OCI-LY1 (cell line): ENCODE data around the gene PASK.

Experiments
- H2AFZ ChIP-seq: fragments of 200-600 bp; sonication (generic), shearing (Covaris generic); 2 replicates; pipeline ENCODE4 v1.6.0; 2014; ENCODE audit warnings: antibody characterized with exemption, mild to moderate bottlenecking, low read length
- H3F3A ChIP-seq: fragments of 200-600 bp; sonication (generic), shearing (Covaris generic); 2 replicates; pipeline ENCODE4 v1.6.0; 2014; ENCODE audit warnings: mild to moderate bottlenecking, antibody characterized with exemption, low read length, moderate library complexity; ENCODE audit not compliant: insufficient read depth
- H3K27ac ChIP-seq: fragments of 200-600 bp; sonication (generic); 2 replicates; pipeline ENCODE4 v1.5.1; 2014; ENCODE audit warnings: low read length, mixed run types, mild to moderate bottlenecking, low read depth; ENCODE audit not compliant: poor library complexity, severe bottlenecking
- H3K27me3 ChIP-seq: fragments of 200-600 bp; sonication (generic); 2 replicates; pipeline ENCODE4 v1.6.0; 2014; ENCODE audit warnings: antibody characterized with exemption, mild to moderate bottlenecking, low read length, moderate library complexity; ENCODE audit not compliant: insufficient read depth
- H3K36me3 ChIP-seq: fragments of 200-600 bp; sonication (generic); 2 replicates; pipeline ENCODE4 v1.6.1; 2014; ENCODE audit warnings: mild to moderate bottlenecking, antibody characterized with exemption, low read length, moderate library complexity, mixed read lengths; ENCODE audit not compliant: insufficient read depth
- H3K4me1 ChIP-seq: fragments of 200-600 bp; sonication (generic); 2 replicates; pipeline ENCODE4 v1.5.1; 2014; ENCODE audit warnings: mild to moderate bottlenecking, low read length, moderate library complexity; ENCODE audit not compliant: insufficient read depth, severe bottlenecking
- H3K4me2 ChIP-seq: fragments of 200-600 bp; sonication (generic), shearing (Covaris generic); 2 replicates; pipeline ENCODE4 v1.6.1; 2014; ENCODE audit warnings: low read length
- H3K4me3 ChIP-seq: fragments of 200-600 bp; sonication (generic); 2 replicates; pipeline ENCODE4 v1.5.1; 2014; ENCODE audit warnings: low read length, low read depth, mild to moderate bottlenecking, mixed read lengths; ENCODE audit not compliant: poor library complexity, severe bottlenecking
- H3K79me2 ChIP-seq: fragments of 200-600 bp; shearing (Covaris generic); 2 replicates; pipeline ENCODE4 v1.6.1; 2016; ENCODE audit warnings: mixed run types, low read length, mixed read lengths; ENCODE audit not compliant: insufficient read depth
- H3K9ac ChIP-seq: fragments of 200-600 bp; sonication (generic), shearing (Covaris generic); 2 replicates; pipeline ENCODE4 v1.6.1; 2014; ENCODE audit warnings: mild to moderate bottlenecking, low read length, mixed read lengths
- H3K9me2 ChIP-seq: fragments of 200-600 bp; sonication (generic), shearing (Covaris generic); 2 replicates; pipeline ENCODE4 v1.6.1; 2014; ENCODE audit warnings: low read depth, mild to moderate bottlenecking, low read length, mixed read lengths
- H3K9me3 ChIP-seq: fragments of 200-600 bp; shearing (Covaris generic); 2 replicates; pipeline ENCODE4 v1.6.1; 2014; ENCODE audit warnings: low read length, mixed read lengths
- H4K20me1 ChIP-seq: fragments of 200-600 bp; sonication (generic), shearing (Covaris generic); 2 replicates; pipeline ENCODE4 v1.6.0; 2016; ENCODE audit warnings: mild to moderate bottlenecking, low read length; ENCODE audit not compliant: insufficient read depth
- EZH2 ChIP-seq: fragments of 200-600 bp; sonication (generic), shearing (Covaris generic); IDR thresholded peaks from 2 replicates; pipeline ENCODE4 v1.8.0; 2017; ENCODE audit warnings: borderline replicate concordance, mixed run types, mild to moderate bottlenecking, antibody characterized with exemption, low read length, moderate library complexity, mixed read lengths
- TF ChIP-seq, protein P1 (sequence below): fragments of 200-600 bp; sonication (generic), shearing (Covaris generic); IDR thresholded peaks from 2 replicates; pipeline ENCODE4 v1.5.1; 2017; ENCODE audit warnings: mild to moderate bottlenecking, antibody characterized with exemption, low read length, moderate library complexity, mixed read lengths

Gene PASK

DNA sequence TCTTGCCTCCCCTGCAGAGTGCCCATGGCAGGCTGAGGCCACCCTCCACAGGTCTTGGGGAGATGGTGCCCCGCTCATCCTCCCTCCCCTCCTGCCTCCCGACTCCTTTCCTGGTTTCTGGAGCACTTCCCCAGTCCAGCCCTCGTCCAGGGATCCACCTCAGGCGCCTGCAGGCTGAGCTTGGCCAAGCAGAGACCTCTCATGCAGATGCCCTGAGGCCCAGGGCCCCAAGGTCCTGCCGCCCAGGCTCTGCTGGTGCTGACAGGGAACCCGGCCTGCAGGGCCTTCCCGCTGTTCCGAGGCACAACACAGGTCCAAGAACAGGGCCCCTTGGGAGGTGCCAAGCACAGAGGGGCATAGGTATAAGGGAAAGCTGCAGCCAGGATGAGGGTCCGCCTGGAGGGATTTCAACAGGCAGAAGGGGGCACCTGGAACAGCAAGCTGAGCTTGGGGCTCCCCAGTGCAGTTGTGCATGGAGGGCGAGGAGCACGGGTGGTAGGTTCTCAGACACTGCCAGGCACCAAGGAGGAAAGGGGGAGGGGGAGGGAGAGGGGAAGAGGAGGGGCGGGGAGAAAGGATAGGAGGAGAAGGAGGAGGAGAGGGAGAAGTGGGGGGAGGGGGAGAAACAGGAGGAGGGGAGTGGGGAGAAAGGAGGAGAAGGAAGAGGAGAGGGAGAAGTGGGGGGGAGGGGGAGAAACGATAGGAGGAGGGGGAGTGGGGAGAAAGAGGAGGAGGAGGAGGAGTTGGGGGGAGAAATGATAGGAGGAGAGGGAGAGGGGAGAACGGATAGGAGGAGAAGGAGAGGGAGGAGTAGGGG, 38.0 kb upstream of the PASK start:
- peaks cover 5% of the 10 kb centered on the region; the same call in 1 of the 2 replicates for H3K27me3 ChIP-seq
- no peak overlapping the region for H3K9ac ChIP-seq
- peaks cover 10% of the 10 kb centered on the region for H3K4me1 ChIP-seq
- H3K4me2 ChIP-seq, result no peak overlapping the region
- H3K27ac ChIP-seq, result no peak overlapping the region
- no peaks in the 10 kb centered on the region for H3K79me2 ChIP-seq
- no peak overlapping the region for H2AFZ ChIP-seq
- no peak overlapping the region for H3K4me3 ChIP-seq
- H4K20me1 ChIP-seq, result no peaks in the 10 kb centered on the region
- peaks cover 6% of the 10 kb centered on the region for H3K36me3 ChIP-seq
- TF ChIP-seq, protein P1, sequence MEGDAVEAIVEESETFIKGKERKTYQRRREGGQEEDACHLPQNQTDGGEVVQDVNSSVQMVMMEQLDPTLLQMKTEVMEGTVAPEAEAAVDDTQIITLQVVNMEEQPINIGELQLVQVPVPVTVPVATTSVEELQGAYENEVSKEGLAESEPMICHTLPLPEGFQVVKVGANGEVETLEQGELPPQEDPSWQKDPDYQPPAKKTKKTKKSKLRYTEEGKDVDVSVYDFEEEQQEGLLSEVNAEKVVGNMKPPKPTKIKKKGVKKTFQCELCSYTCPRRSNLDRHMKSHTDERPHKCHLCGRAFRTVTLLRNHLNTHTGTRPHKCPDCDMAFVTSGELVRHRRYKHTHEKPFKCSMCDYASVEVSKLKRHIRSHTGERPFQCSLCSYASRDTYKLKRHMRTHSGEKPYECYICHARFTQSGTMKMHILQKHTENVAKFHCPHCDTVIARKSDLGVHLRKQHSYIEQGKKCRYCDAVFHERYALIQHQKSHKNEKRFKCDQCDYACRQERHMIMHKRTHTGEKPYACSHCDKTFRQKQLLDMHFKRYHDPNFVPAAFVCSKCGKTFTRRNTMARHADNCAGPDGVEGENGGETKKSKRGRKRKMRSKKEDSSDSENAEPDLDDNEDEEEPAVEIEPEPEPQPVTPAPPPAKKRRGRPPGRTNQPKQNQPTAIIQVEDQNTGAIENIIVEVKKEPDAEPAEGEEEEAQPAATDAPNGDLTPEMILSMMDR, result no peak
- H3K9me2 ChIP-seq, result no peaks in the 10 kb centered on the region
- H3K9me3 ChIP-seq, result no peaks in the 10 kb centered on the region
- no peaks in the 10 kb centered on the region for H3F3A ChIP-seq

DNA sequence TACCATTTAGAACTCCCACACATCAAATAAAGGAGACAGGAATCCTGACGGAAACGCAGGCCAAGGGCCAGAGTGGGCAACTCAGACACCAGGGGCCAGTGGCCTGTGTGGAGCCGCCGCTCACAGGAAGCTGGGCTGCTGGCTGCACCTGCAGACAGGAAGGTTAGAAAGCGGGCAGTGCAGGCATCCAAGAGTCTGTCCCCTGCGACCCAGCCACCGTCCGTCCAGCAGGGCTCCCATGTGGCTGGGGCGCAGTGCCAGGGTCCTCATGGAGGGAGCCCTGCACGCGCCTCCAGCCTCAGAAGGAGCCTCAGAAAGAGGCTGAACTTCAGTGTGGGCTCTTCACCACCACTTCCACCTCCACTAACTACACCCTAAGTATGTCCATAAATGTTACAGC, 36.7 kb upstream of the PASK start:
- Histone ChIP-seq H3K27me3 (peaks cover 5% of the 10 kb centered on the region; the same call in 1 of the 2 replicates), H3K27ac (no peak overlapping the region), H2AFZ (no peak overlapping the region), H3K4me3 (no peak overlapping the region), H4K20me1 (no peaks in the 10 kb centered on the region), H3K9me2 (no peaks in the 10 kb centered on the region), H3K79me2 (no peaks in the 10 kb centered on the region), H3F3A (no peaks in the 10 kb centered on the region), H3K9ac (no peak overlapping the region), H3K4me1 (peaks cover 10% of the 10 kb centered on the region), H3K4me2 (no peak overlapping the region), H3K9me3 (no peaks in the 10 kb centered on the region), H3K36me3 (peaks cover 6% of the 10 kb centered on the region)
- TF ChIP-seq EZH2, result no peak
- TF ChIP-seq, protein P1, result no peak

DNA sequence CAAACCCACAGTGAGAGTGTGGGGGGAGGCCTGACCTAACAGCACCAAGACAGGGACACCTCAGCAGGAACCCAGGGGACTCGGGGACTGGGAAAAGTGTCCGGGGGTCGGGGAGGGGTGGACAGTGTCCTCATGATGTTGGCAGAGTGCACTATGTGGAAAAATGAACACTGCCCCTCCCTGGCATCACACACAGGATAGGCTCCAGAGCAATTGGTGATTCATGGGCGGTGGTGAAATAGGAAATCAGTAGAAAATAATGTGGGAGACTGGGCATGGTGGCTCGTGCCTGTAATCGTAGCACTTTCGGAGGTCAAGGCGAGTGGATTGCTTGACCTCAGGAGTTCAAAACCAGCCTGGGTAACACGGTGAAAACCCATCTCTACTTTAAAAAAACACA, 35.6 kb upstream of the PASK start:
- TF ChIP-seq EZH2, result no peak
- TF ChIP-seq, protein P1, result no peak
- Histone ChIP-seq H3K36me3 (peaks cover 13% of the 10 kb centered on the region), H4K20me1 (no peaks in the 10 kb centered on the region), H3K27me3 (peaks cover 5% of the 10 kb centered on the region; the same call in 1 of the 2 replicates), H2AFZ (no peak overlapping the region), H3K9me2 (no peaks in the 10 kb centered on the region), H3F3A (no peaks in the 10 kb centered on the region), H3K4me1 (peaks cover 10% of the 10 kb centered on the region), H3K79me2 (no peaks in the 10 kb centered on the region), H3K9me3 (no peaks in the 10 kb centered on the region), H3K9ac (no peak overlapping the region), H3K4me2 (no peak overlapping the region), H3K27ac (no peak overlapping the region), H3K4me3 (no peak overlapping the region)
